Stimulated activated CD8-positive, alpha-beta memory T cell treated with anti-CD3 and anti-CD28 coated beads, Interleukin-7, amount 100 ng/mL, for 1 hour (primary cell): ENCODE measurements around the gene BRSK1.
"Not testable (repeated sequence)": the region's sequence is repeated elsewhere in the genome, so short reads cannot be mapped to it uniquely, and the experiment has no call there.

Experiments
- DNase-seq, 2 donors: peaks; one replicate each; pipeline ENCODE4 v3.0.0-alpha.2; 2020; ENCODE audit warnings: low read depth in 2 of 2

Gene BRSK1

DNA sequence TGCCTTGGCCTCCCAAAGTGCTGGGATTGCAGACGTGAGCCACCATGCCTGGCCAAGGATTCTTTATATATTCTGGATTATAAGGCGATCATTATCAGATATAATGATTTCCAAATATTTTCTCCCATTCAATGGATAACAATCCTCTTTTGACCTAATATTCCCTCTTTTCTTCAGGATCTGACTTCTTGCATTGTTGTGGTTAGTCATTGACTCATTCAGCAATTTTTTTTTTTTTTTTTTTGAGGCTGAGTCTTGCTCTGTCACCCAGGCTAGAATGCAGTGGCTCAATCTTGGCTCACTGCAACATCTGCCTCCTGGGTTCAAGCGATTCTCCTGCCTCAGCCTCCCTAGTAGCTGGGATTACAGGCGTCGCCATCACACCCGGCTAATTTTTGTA, 46.0 kb downstream of the BRSK1 start:
- not testable (repeated sequence) for DNase-seq

DNA sequence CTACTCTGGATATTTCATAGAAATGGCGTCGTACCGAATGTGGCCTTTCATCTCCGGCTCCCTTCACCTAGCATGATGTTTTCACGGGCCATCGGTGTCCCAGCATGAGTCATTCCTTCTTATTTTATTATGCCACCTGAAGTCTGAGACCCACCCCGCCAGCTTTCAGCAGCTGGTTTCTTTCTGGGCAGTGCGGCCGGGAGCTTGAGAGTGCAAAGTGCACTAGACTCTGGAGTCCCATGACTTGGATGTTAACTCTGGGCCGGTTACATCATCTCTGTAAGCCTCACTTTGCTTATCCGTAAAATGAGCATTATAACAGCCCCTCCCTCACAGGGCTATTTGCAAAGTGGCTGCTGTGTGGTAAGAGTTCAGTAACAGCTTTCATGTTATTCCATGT, 50.1 kb downstream of the BRSK1 start:
- no peak for DNase-seq

DNA sequence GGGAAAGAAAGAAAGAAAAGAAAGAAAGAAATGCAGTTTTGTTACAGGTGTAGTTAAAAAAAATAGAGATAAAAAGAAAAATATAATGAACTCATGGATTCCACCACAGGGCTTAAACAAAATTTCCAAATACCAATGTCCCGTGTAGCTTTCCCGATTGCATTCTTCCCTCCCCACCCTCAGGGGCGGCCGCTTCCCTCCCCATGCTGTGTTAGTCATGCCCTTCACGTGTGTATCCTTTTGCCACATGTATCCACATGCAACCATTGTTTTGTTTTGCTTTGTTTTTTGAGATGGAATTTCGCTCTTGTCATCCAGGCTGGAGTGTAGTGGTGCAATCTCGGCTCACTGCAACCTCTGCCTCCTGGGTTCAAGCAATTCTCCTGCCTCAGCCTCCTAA, 52.3 kb downstream of the BRSK1 start:
- DNase-seq: no peak

DNA sequence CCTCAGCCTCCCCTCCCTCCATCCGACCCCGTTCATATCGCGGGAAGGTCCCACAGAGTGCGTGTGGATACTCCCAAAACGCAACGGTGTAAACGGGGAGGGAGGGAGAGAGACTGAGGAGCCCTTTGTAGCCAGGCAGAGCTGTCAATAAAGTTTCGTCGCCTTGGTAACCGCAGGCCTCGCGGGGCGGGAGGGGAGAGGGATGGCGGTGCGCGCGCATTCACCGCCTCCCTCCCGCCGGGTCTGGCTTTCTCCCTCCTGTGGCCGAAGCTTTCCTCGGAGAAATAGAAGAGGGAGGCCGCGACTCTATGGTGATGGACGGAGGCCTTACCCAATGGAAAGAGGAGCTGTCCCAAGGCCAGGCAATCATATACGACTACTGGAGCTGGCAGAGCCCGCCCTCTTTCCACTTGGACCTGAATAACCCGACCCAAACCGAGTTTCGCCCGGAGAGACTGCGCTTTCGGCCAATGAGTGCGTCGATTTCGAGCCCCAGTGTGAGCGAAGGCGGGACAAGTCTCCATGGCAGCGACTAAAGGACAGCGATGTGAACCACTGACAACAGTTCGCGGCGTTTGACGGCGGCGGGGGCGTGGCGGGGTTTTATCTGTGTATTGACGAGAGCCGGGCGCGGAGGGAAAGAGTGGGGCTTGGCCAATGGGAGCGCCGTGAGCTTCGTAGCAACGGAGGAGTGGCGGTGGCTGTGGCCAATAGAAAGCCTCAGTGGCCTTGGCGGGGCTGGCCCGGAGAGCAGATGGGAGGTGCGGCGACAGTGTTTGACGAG, 55.5 kb downstream of the BRSK1 start, which contains the start of gene KMT5C:
KMT5C (plus strand) TSS at position 772 of the 784 bp plus-strand sequence. CDS start 2,061 bp downstream, outside the sequence.
- DNase-seq: peak; percentile 100

DNA sequence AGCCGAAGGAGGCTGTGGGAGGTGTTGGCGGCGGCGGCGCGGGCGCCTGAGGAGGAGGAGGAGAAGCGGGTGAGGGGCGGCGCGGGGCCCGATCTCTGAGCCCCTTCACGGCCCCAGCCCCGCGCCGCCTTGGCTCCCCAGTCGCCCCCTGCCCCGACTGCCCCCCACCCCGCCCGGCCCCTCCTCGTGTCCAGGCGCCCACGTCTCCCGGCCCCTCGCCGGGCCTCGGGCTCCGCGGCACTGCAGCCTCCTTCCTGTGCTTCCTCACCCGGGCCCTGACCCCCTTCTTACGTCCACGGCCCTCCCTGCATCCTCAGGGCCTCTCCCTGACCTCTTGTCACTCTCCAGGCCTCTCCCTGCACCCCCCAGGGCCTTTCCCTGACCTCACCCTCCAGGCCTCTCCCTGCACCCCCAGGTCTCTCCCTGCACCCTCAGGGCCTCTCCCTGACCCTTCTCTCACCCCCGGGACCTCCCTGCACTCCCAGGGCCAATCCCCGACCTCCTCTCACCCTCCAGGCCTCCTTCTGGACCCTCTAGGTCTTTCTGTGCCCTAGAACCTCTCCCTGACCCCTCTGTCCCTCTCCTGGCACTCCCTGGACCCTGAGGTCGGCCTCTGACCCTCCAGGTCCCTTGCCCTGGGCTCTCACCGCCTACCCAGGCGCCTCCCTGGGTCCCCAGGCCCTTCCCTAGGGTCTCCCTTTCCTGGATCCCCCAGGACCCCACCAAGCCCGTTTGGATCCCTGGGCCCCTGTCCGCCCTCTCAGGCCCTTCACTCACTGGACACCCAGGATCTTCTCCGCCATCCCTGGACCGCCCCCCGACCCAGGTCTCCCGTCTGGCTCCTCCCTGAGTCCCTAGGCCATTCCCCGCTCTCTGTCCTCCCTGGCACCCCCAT, 56.3 kb downstream of the BRSK1 start:
- no peak for DNase-seq

DNA sequence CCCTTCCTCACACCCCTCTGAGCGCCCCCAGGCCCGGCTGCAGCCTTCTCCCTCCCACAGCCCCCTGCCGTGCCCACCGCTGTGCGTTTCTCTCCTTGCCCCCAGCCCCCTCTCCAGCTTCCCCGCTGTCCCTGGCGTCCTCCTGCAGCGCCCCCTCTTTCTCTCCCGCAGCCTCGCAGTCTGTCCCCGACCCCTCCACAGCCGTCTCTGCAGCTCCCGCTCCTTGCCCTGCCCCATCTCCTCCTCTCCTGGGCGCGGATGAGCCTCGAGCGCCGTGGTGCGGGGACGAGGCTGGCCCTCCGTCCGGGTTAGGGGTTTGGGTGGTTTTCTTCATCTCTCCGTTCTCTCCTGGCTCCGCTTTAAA, 57.0 kb downstream of the BRSK1 start:
- no peak for DNase-seq

DNA sequence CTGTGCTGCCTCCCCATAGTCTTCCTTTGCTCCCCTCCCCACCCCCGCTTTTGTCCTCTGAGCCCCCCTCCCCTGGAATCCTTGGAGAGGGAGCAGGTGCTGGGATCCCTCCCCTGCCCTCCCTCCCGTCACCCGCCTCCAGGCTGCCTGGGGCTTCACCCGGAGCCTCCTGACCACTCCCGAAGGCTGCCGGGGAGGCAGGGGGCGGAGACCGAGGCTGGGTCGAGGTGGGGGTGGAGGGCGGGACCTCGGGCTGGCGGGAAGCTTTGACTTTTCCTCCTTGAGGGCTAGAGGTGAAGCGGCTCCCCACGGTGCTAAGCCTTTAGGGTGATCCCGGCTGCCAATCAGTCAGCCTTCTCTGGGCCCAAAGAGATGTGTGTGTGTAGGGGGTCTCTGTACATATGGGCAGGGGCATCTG, 57.4 kb downstream of the BRSK1 start:
- DNase-seq: peak; percentile 17 to 21

DNA sequence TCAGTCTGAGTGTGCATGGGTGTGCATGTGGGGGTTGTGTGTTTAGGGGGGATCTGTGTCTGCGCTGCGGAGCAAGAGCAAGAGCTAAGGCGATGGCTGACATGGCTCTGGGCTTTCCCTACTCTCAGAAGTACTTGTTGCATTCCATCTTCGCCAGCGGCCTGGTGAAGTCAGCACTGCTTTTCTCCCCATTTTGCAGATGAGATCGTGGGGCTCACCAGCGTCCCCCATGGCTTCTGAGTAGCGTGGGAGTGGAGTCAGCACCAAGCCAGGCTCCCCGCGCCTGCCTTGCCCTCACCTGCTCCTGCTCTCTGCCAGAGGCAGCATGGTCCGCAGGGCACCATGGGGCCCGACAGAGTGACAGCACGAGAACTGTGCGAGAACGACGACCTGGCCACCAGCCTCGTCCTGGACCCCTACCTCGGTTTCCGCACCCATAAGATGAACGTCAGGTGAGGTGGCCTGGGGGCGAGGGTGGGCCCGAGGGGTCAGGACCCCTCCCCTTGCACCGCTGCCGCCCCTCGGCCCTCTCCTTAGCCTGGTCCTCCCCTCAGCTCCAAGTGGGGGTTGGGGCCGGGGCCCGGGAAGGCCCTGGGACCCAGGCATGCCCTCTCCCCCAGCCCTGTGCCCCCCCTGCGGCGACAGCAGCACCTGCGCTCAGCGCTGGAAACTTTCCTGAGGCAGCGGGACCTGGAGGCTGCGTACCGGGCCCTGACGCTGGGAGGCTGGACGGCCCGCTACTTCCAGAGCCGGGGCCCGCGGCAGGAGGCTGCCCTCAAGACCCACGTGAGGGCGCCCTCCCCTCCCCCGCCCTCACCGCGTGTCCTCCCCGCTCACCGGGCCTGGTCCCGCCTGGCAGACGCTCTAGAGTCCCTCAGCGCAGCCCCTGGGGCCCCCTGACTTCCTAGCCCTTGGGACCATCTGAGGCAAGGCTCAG, 58.1 kb downstream of the BRSK1 start:
- DNase-seq: no peak

DNA sequence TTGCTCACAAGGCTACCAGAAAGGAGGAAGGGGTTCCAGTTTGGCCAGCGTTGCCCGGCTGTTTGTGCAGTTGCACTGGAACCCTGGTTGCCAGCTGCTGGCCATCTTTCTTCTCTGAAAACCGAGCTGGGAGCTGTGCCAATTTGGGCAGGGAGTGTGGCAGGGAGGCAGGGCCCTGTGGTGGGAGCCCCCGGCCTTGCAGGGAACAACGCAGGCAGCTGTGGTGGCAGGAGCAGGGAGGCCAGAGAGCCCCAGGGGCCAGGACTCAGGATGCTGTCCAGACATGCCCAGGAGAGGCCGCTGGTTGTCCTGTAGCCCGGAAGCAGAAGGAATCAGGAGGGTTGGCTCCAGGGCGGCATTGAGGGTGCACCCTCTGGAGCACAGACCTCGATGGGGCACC, 60.6 kb downstream of the BRSK1 start:
- no peak for DNase-seq

DNA sequence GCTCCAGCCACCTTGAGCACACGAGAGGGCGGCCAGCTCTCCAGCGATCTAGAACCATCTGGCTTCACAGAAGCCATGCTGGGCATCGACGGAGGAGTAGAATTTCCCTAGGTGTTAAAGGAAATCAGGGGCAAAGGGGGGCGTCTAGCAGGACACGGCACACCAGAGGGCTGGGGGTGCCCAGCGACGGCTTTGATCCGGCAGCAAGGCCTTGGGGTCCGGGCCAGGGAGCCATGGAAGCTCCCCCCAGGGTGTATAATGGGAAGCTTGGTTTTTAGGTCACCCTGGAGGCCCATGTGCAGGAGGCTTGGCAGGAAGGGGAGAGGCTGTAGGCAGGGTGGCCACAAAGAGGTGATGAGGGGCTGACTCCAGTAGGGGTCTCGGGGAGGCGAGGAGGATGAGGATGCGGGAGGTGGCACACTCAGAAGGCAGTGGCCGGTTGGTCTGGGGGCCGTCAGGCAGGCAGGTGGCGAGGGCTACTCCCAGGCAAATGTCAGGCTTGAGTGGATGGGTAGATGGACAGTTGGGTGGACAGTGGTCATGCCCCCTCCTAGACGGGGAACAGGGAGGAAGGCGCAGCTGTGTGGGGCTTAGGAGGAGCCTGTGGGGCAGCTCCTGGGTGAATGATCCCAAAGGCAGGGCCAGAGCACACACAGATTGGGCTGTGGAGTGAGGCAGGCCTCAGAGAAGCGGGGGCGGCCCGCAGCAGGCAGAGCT, 61.5 kb downstream of the BRSK1 start:
- no peak for DNase-seq

DNA sequence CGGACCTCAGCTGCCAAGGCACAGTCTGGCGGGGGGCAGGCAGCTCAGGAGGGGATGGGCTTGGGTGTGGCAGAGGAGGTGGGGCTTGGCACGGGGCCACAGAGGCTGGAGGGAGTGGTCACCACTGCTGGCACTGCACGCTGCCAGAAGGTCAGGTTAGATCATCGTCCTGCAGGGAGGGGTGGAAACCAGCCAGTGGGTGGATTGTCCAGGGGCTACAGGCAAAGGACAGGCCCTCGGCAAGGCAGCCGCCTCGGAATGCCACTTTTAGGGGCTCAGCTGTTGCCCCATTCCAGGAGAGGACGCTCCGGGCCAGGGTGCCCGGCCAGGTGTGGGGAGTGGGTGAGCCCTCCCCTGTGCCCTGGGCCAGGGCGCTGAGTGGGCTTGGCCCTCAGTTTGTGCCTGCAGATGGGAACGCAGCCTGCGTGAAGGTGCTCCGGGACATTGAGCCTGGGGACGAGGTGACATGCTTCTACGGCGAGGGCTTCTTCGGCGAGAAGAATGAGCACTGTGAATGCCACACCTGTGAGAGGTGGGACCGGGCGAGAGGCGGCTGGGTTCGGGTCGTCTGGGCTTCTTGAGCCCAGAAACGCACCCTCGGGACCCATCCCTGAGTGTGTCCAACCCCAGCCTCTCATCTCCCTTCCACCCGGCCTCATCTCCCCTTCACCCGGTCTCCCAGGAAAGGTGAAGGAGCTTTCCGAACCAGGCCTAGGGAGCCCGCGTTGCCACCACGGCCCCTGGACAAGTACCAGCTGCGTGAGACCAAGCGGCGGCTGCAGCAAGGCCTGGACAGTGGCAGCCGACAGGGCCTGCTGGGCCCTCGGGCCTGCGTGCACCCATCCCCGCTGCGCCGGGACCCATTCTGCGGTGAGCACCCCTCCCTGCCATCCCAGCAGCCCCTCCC, 62.3 kb downstream of the BRSK1 start:
- DNase-seq: no peak

DNA sequence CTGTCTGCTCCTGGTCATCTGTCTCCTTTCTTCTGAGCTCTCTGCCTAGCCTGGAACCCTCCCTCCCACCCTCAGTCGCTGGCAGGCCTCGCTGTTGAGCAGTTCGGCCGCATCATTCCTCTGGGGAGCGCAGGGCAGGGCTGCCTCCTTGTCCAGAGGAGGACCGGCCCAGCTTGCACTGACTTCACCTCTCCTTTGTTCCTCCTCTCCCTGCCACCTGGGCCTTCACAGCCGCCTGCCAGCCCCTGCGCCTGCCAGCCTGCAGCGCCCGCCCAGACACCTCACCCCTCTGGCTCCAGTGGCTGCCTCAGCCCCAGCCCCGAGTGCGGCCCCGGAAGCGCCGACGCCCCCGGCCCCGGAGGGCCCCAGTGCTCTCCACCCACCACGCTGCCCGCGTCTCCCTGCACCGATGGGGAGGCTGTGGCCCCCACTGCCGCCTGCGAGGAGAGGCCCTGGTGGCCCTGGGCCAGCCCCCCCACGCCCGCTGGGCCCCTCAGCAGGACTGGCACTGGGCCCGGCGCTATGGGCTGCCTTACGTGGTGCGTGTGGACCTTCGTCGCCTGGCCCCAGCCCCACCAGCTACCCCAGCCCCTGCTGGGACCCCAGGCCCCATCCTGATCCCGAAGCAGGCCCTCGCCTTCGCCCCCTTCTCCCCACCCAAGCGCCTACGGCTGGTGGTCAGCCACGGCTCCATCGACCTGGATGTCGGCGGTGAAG, 63.1 kb downstream of the BRSK1 start:
- DNase-seq: no peak

DNA sequence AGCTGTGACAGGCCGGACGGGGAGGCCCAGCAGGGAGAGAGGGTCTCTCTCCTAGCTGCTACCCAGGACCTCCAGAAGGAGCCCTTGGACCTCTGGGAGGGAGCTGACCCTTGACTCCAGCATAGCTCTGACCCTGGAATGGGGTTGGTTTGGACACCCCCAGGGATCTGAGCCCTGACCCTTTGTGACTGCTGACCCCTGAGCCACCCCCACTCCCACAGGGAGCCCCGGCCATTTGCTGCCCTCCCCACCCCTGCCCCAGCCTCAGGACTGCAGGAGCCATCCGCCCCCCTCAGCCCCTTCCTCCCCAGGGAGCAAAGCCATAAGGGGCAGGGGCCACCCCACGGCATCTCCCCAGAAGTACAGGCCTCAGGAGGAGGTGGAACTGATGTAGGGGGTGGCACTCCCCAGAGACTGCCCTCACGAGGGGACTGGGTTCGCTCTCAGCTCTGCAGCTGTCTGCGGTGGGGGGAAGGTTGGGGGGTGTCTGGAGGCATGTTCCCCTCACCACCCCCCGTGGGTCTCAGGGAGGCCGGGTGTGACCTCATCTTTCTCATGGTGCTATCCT, 63.7 kb downstream of the BRSK1 start:
- DNase-seq: no peak

DNA sequence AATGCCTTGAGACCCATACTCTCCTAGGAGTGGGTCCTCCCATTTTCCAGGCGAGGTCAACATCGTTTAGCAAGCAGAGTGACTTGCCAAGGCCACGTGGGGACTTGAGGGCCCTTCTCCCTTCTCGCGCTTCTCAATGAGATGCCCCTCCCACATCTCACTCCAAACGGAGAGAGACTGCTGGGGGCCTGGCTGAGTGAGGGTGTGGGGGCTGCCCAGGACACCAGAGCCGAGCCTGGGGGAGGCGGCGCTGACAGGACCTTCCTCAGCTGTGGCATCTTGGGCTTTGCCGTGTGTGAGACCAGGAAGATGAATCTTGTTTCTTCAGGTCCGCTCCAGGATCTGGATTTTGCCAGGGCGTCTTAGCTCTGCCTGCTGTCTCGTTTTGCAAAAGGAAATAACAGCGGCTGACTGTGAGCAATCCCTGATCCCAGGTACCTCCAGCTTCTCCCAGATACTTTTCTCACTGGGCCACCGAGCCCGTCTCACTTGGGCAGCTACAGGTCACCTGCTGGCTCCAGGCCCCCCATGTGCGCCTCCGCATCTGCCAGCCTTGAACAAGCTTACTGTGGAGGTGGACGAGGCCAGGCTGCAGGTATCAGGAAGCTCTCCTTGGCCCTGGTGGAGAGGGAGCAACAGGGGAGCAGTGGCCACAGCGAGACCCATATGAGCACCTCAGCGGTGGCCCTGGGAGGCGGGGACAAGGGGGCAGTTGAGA, 64.7 kb downstream of the BRSK1 start:
- DNase-seq: no peak

DNA sequence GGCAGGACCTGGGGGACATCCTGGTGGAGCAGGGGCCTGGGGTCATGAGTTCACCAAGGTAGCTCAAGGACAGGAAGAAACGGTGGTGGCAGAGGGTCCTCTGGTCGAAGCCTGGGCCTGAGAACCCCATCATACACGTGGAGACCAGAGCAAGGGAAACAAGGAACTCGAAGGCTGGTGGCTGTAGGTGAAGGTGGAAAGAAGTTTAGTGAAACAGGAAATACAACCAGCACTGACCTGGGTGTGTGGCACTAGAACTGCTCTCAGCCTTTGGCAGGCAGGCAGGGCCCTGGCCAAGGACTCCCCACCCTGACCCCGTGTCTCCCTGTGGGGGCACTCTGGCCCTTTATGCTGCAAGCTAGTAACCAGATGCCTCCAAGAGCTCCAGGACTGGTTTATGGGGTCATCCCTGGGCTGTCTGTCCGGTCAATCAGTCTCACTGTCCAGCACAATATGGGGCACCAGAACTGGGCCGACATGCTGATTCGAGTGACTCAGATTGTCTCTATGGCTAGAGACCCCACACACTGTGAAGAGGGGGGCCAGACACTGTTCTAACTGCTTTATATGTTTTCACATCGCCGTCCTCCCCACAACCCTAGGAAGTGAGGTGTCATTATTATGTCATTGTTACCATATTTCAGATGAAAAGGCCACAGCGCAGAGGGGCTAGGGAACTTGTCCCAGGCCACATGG, 67.0 kb downstream of the BRSK1 start:
- no peak for DNase-seq

DNA sequence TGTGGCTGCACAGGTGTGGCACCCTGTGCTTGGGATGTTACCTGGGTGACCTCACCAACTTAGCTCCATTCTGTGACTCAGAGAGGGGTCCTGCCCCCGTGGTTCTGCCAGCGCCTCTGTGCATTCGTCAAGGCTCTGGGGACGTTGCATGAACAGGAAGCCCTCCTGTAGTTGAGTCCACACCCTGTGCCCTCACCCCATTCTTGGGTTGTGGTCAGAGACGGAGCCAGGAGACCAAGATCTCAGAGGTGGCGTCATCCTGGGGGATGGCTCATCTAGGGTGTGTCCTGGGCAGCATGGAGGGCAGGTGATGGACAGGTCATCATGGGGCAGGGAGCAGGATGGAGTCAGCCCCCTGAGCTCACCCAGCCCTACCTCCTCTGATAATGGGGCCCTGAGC, 68.2 kb downstream of the BRSK1 start:
- no peak for DNase-seq

DNA sequence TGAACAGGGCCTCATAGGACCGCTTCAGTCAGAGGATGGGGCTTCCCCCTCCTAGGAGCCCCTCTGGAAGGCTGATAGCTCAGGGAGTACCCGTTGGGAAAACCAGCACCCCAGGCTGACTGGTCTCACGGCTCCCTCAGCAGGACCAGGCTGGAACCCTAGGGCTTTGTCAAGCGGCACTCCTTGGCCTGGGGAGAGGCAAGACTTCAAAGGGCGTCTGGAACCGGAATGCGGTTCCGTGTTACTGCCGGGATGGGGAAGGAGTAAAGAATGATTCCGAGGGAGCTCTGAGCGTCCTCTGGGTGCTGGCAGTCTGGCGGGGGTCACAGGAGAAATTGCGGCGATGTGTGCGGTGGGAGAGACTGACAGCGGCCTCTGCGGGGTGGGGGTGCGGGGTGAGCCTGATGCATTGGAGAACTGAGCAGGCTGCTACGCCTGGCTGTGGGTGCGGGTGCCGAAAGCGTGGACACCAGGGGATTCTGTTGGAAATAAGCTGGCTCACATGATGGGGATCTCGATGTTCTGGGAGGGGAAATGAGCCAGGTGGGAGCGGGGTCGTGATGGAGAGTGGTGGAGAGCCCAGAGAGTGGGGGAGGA, 68.8 kb downstream of the BRSK1 start:
- DNase-seq: no peak
